Activated effector memory CD4-positive, alpha-beta T cell treated with anti-CD3 and anti-CD28 coated beads, Interleukin-2, amount 50 U/mL, for 16 hours (primary cell): ENCODE data around the gene PLA2G4B.
A peak's percentile ranks its signal among the peaks of the same experiment; 100 is the strongest.

Experiments used
- DNase-seq: peaks from one replicate; pipeline ENCODE4 v3.0.0-alpha.2; 2020

Gene PLA2G4B

DNA sequence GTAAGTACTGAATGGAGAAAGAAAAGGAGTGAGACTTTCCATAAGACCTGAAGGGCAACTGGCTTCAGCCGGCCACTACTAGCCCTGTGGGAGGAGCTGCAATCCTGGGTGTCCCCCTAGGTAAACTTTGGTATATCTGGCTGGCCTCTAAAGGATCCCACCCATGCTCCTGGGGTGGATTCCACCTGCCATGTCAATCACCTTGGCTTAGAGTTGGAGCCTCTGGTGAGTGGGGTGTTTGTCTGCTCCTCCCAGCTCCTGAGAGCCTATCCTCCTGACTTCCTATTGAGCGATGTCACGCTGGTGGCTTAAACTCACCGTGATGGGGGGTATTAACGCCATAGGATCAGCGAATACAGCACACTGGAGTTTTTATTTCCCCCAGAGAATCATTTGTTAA, 52.6 kb downstream of the PLA2G4B start:
- no peak for DNase-seq

- DNase-seq = no peak
Observed at GRCh38 chr15:41891946-41892345, 53.3 kb downstream of the PLA2G4B start.

DNA sequence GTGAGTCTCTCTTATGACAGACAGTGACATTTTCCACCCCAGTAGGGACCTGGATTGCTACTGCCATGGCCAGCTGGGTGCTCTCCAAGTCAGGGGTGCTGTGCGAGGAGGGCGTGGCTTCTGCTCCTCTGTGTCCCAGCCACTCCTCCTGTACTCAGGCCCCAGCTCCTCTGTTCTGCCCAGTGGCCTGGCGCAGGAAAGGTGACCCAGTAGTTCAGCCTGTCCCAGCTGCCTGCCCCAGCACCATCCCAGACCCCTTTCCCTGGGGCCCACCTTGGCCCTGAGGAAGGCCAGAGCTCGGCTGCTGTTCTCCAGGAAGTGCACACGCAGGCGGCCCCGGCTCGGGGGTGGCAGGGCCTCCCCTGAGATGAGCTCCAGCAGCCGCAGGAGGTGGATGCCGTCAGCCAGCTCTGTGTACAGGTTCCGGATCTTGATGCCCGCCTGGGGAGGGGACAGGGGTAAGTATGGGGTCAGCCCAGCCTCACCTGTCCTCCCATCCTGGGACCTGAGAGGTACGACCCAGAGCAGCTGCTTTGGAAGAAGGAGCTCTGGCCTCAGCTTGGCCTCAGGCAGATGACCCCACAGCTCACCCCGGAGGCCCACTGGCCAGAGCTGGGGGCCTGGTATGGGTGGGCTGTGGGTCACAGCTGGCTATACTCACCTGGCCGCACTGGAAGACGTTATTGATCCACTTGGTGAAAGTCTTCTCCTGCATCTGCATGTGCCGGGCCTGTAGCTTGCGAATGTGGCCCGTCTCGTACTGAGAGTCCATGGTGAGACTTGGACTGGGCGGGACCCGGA, 54.2 kb downstream of the PLA2G4B start:
- peak; percentile 68 for DNase-seq

DNA sequence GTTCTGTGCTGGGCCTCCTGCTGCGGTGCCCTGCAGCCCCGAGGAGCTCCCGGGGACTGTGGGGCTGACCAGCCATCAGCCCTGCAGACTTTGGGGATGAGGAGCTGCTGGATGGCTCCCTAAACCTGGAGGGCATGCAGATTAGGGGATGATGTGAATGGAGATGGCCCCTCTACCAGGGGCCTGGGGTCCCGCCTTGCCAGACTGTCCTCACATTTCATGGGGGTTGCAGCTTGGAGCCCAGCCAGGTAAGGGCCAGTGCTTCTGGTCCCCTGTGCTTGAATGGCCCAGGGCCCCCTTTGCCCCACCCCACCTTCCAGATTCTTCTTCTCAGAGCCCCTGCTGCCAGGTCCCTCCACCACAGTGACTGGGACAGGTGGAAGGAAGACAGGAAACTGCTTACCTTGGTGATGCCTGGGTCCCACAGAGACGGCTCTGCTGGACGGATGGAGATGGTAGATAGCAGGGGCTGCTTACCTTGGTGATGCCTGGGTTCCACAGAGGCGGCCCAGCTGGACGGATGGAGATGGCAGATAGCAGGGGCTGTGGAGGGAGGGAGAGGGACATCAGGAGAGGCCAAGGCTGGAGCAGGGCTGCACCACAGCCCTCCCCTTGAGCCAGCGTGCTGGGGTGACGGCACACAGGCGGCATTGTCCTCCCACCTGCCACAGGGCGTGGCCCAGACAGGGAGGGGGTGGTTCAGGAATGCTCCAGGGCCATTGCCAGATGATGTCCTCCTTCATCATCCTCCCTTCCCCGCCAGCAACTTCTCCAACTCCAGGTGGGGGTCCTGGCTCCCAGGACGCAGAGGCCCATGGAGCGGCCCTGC, 55.0 kb downstream of the PLA2G4B start, which contains the start of gene SPTBN5:
Gene SPTBN5 (minus strand): TSS at position 632 of the 829 bp plus-strand sequence. CDS start 556 bp downstream, at position 76.
- no peak for DNase-seq

DNA sequence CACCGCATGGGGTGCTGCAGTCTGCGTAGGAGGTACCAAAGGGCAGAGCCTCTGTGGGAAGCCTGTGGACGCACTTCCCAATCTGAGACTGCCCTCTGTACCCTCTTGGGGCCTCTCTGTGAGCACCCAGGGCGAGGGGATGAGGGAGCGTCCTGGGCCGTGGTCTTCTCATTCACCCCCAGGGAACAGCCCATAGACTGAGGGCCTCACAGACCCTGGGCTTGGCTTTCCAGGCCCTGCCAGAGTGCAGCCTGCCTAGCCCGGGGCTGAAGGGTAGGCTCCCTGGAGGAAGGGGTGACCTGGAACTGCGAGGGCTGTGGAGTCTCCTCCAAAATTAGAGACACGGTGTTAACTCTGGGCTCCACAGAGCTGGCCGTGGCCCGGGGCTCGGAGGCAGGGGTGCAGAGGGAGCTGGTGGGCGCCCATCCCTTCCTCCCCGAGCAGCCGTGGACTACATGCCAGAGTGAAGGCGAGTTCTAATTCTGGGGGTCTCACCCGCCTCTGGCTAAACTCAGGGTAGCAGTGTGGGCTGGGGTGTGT, 55.7 kb downstream of the PLA2G4B start:
- no peak for DNase-seq

DNA sequence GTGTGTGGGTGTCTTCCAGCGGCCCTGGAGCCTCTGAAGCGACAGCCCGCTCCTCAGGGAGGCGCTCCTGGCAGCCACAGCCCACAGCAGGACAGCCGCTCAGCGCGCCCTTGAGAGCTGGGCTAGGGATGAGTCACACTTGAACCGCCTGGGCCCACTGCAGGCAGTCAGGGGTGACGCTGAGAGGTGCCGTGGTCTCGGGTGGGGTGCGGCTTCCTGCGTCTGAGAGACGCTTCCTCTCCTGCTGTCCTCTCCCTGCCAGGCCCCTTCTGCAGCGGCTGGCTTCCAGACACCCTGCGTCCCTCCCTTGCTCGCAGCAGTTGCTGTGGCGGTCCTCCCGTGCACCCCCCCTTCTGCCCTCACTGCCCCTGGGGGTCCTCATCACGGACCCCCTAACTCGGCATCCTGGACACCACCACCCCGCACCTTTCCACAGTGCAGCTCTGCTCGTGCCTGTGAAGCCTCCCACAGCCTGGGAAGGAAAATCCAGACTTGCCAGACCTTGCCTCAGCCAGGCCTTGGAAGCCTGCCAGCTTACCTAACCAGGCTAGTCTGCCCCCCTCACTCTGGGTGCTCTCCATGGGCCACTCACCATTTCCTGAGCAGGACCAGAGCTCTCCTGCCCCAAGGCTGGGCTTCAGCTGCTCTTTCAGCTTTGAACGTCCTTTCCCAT, 56.3 kb downstream of the PLA2G4B start:
- DNase-seq = peak; percentile 92

- no peak for DNase-seq
Observed at GRCh38 chr15:41895491-41895890, 56.8 kb downstream of the PLA2G4B start.

- DNase-seq = no peak
Observed at GRCh38 chr15:41895957-41896356, 57.3 kb downstream of the PLA2G4B start.

DNA sequence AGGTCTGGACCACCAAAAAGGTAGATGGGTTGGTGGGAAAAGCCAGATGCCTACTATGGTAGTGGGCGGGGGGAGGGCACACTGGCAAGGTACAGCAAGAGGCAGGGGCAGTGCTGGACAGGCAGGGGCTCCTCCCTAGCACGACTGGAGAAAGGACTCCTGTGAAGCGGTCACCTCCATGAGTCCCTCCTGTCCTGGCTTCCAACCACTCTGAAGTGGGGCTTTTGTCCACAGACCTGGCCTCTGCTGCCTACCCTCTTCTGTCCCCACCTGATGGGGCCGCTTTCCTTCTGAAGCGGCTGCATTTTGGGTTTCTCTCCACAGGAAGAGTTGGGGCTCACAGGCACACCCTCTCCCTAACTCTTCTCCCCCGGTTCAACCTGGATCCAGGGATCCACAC, 57.9 kb downstream of the PLA2G4B start:
- no peak for DNase-seq

- no peak for DNase-seq
Observed at GRCh38 chr15:41897363-41897799, 58.7 kb downstream of the PLA2G4B start.
